Activated gamma-delta T cell treated with anti-CD3 and anti-CD28 coated beads, Interleukin-2, amount 50 U/mL, for 16 hours (primary cell): Measurements from ENCODE around the gene SLC16A6.
"Not testable (repeated sequence)": the region's sequence is repeated elsewhere in the genome, so short reads cannot be mapped to it uniquely, and the experiment has no call there.

Experiments used
- DNase-seq: peaks from one replicate; pipeline ENCODE4 v3.0.0-alpha.2; 2020; ENCODE audit warnings: low read depth

The SLC16A6 gene

DNA sequence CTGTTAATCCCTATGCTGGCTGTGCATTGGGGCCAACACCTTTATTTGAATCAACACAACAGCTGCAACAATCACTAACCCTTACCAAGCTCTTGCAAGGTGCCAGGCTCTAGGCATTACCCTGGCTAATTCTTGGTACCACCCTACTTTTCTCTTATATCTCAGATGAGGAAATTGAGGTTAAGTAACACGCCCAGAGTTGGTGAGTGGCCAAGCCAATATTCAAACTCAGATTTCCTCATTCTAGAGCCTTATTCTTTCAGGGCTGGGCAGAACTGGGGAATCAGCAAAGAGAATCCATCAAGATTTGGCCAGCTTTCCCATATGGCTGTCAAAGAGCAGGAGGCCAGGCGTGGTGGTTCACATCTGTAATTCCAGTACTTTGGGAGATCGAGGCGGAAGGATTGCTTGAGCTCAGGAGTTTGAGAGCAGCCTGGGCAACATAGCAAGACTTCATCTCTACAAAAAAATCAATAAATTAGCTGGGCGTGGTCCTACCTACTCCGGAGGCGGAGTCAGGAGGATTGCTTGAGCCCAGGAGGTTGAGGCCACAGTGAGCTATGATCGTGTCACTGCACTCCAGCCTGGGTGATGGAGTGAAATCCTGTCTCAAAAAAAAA, 24.1 kb upstream of the SLC16A6 start:
- no peak for DNase-seq

GRCh38 chr17:68310152-68310551, 19.2 kb upstream of the SLC16A6 start:
- peak; percentile 21 for DNase-seq

- not testable (repeated sequence) for DNase-seq
Observed at GRCh38 chr17:68309066-68309670, 18.2 kb upstream of the SLC16A6 start.

GRCh38 chr17:68308486-68308885, 17.6 kb upstream of the SLC16A6 start:
- DNase-seq, result not testable (repeated sequence)

DNA sequence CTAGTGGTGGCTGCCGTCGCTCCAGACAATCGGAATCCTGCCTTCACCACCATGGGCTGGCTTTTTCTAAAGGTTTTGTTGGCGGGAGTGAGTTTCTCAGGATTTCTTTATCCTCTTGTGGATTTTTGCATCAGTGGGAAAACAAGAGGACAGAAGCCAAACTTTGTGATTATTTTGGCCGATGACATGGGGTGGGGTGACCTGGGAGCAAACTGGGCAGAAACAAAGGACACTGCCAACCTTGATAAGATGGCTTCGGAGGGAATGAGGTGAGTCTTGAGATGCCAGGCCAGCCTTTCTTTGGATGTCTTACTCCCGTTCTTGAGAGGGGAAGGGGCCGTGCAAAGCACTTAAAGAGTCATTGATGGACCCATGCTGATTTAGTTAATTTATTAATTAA, 16.5 kb upstream of the SLC16A6 start:
- DNase-seq, result no peak

GRCh38 chr17:68306819-68307218, 15.9 kb upstream of the SLC16A6 start:
- no peak for DNase-seq

DNA sequence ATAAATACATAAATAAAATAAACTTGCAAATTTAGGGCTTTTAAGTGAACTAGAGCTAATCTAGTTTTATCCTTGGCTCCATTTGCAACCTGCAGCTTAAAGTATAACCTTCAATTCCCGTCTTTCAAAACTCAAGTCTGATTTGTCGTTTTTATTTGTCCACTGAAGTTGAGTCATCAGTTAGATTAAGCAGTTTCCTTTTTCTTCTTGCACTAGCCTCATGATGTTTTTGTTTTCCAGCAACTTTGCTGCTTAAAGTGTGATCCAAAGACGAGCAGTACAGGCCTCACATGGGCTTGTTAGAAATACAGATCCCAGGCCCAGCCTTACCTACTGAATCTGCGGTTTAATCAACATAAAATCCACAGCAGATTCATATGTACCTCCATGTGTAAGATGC, 14.2 kb upstream of the SLC16A6 start:
- DNase-seq, result no peak

GRCh38 chr17:68304706-68305105, 13.8 kb upstream of the SLC16A6 start:
- no peak for DNase-seq

- no peak for DNase-seq
Observed at GRCh38 chr17:68302666-68303065, 11.7 kb upstream of the SLC16A6 start.

DNA sequence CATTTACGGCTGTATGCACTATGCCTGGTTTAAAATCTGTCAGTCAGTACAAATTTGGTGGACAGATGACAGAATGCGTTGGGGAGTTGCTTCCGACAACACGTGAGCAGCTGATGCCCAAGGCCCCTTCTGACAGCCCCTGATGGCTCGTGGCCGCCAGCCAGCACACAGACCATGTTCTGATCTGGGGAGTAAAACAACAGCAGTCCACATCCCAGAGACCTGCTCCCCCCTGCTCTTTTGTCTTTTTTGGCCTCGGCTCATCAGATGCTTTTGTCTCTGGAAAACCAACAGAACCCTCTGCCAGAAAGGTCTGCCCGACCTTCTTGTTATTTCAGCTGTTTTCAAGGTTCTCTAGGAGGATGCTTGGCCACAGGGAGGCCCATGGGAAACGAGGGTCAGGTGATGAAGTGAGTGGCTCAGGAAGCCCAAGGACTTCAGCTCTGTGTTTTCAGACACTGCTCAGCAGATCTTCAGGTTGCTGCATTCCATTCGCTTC, 11.2 kb upstream of the SLC16A6 start:
- no peak for DNase-seq

GRCh38 chr17:68301438-68301959, 10.6 kb upstream of the SLC16A6 start:
- no peak for DNase-seq

GRCh38 chr17:68299817-68300216, 8.9 kb upstream of the SLC16A6 start:
- no peak for DNase-seq

GRCh38 chr17:68298601-68299000, 7.7 kb upstream of the SLC16A6 start:
- DNase-seq, result no peak

DNA sequence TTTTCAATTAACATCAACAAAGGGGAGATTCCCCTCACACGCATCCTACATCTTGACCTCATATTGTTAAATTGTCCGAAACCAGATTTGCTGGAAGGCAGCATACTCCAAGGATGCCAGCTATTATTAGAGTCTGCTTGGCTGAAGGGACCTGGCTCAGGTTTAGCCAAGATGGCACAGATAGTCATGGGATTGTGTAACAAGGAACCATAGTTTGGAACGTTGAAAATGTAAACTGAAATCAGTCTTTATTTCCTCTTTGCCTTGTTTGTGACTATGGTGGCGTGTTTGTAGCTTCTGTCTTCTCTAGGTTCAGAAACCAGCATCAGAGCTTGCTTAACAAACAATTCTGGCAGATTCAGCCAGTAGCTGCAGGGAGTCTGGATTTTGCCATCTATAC, 6.3 kb upstream of the SLC16A6 start:
- no peak for DNase-seq

- peak; percentile 45 for DNase-seq
Observed at GRCh38 chr17:68296217-68297191, 5.6 kb upstream of the SLC16A6 start.

- no peak for DNase-seq
Observed at GRCh38 chr17:68295086-68295485, 4.2 kb upstream of the SLC16A6 start.

DNA sequence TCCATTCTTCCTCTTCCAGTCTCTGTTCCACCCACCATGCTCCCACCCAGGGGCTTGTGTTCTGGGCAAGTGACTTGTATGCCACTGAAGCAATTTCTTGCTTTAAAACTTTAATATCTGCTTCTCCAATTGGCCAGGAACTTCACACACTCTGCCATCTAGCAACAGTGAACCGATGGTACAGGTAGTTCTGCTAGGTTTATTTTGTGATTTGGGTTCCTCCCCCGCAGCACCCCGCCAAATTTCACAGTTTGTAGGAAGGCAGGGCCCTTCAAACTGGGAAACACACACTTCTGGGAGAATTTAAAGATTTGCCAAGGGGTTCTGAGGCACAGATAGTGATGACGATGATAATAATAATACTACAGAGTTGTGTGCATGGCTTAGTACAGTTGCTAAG, 3.7 kb upstream of the SLC16A6 start:
- no peak for DNase-seq

DNA sequence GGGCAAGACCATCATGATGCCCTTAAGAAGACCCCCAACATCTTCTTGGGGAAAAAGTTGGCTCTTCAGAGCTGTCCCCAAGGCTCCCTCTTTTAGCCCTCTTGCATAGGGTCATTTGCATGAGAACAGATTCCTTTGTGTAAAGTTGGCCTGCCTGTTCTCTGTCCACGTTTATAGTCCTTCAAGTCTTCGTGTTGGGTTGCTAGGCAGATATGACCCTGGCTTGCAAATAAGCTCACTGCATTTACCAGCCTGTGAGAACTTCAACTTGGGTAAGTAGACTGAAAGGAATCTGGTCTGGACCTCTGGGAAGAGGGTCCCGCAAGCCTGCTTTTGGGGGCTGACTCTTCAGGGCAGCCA, 3.2 kb upstream of the SLC16A6 start:
- DNase-seq, result no peak

DNA sequence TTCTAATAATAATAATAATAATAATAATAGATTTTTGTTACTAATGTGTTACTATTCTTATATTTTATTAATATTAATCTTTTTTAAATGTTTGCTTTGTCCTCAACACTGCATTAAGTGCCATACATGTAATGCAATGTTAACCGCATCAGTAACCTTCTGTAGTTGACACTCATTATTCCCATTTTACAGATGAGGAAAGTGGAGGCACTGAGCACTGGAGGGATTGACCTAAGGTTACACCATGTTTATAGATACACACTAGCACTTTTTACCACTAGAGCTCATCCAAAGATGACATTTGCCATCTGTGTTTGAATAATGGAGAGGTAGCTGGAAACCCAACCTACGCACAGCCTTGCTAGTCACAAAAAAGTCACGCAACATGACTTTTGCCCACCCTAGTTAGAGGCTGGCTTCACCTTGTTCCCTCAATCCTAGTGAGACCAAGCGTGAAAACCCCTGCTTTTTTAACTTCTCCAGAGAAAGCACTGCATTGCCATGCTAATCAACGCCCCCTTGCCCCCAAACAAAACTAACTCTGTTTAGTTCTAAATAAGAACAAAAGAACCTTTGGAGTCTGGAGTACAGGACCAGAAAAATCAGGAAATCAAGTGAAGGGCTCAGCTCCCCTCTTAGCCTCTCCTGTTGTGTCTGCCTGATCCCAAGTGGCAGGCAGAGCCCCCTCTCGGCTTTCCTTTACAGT, 2.7 kb upstream of the SLC16A6 start:
- DNase-seq, result no peak

DNA sequence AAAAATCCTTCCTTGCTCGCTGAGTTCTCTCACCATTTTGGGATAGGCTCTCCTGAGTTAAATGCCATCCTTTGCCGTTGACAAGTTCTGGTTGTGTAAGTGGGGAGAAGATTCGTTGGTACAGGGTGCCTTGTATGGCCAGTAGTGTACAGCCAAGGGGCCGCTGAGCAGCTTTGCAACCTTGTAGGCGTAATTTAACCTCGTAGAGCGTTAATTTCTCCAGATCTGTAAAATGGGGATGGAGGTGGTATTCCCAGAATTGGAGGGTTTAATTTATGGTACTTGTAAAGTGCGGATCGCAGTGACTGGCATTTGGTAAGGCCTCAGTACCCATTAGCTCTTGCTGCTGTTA, 1.7 kb upstream of the SLC16A6 start:
- DNase-seq, result no peak

- DNase-seq, result peak; percentile 84
Observed at GRCh38 chr17:68291836-68292688, 1.1 kb upstream of the SLC16A6 start.
